AG09309 (cell line): ENCODE data around the gene NR5A1.
A peak's percentile ranks its signal among the peaks of the same experiment; 100 is the strongest.

Experiments used
- DNase-seq: peaks from one replicate; pipeline ENCODE4 v3.0.0-alpha.2; 2010; ENCODE audit warnings: low read depth
- H3K4me3 ChIP-seq: 2 replicates; pipeline ENCODE4 v1.5.1; 2011; ENCODE audit warnings: mild to moderate bottlenecking, low read depth, low read length, moderate library complexity; ENCODE audit not compliant: control insufficient read depth
- TF ChIP-seq, protein P1 (sequence below): IDR thresholded peaks from 2 replicates; pipeline ENCODE4 v1.5.1; 2011; ENCODE audit warnings: mild to moderate bottlenecking, low read depth, low read length, inconsistent platforms; ENCODE audit not compliant: insufficient read depth, control insufficient read depth; ENCODE audit errors: missing control alignments

Gene NR5A1

DNA sequence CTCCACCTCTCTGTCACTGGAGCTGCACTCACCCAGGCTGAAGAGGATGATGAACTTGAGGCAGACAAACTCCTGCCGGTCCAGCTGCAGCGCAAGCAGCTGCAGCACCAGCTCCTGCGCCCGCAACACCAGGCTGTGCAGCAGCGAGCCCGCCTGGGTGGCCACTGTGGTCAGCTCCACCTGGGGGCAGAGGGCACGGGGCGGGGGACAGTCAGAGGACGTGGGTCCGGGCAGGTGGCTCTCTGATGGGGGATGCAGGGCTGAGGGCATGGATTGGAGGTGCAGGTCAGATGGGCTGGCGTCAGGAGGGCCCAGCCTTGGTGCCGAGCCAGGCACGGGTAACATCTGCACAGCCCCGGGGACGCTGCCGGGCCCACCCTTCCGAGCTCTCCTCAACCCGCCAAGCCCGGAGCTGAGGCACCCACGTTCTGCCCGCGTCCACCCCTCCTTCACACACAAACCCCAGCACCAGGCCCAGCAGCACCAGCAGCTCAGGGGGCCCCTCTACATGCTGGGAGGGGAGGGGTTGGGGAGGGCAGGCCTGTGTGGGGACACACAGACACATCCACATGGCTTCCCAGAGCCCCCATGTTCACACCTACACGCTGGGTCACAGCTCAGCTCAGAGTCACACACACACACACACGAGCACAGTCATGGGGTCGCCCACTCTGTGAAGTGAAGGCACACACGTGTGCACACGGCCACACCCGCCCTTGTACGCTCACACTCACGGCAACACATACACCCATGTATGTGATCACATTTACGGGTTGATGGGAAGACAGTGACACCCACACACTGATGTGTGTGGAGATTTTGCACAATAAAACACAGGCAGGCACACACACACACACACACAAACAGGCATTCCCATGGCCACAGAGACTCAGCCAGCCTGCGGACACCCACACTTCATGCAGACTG is 15.9 kb downstream of the NR5A1 start:
- TF ChIP-seq, protein P1, sequence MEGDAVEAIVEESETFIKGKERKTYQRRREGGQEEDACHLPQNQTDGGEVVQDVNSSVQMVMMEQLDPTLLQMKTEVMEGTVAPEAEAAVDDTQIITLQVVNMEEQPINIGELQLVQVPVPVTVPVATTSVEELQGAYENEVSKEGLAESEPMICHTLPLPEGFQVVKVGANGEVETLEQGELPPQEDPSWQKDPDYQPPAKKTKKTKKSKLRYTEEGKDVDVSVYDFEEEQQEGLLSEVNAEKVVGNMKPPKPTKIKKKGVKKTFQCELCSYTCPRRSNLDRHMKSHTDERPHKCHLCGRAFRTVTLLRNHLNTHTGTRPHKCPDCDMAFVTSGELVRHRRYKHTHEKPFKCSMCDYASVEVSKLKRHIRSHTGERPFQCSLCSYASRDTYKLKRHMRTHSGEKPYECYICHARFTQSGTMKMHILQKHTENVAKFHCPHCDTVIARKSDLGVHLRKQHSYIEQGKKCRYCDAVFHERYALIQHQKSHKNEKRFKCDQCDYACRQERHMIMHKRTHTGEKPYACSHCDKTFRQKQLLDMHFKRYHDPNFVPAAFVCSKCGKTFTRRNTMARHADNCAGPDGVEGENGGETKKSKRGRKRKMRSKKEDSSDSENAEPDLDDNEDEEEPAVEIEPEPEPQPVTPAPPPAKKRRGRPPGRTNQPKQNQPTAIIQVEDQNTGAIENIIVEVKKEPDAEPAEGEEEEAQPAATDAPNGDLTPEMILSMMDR: no peak
- no peak overlapping the region for H3K4me3 ChIP-seq
- DNase-seq: no peak

DNA sequence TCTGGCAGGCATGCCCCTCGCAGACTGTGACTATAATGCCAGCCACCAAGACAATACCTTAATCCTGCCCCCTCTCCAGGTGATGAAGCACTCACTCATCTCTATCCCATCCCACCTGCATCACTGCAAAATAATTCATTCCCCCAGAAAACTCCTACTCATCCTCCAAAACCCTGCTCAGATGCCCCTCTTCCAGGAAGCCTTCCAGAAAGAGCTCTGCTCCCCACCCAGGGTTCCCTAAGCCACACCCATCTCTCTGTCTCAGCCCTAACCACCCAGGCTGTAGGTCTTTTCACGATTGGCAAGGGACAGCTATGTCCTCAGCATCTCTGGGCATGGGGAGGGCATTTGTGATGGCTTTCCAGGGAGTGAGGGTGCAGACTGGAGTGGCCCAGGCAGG is 17.2 kb downstream of the NR5A1 start:
- TF ChIP-seq, protein P1: no peak
- H3K4me3 ChIP-seq: no peak overlapping the region
- DNase-seq: no peak

DNA sequence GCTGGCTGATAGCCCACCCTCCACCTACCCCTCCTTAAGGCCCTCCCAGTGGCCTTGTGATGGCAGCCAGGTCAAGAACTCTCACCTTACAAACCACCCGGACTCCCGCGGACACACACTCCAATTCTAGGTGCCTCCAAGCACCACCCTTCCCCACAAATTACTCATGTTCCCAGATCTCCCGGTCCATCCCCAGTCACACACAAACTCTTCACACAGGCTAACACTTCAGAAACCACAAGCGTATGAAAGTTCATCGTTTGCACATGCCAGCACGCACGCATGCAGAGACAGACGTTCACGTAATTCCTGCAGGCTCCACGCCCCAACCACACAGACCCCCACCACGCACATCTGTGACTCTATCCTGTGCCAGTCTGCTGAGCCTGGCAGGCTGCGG is 18.0 kb downstream of the NR5A1 start:
- DNase-seq: peak; percentile 1
- TF ChIP-seq, protein P1: no peak
- H3K4me3 ChIP-seq: no peak overlapping the region

DNA sequence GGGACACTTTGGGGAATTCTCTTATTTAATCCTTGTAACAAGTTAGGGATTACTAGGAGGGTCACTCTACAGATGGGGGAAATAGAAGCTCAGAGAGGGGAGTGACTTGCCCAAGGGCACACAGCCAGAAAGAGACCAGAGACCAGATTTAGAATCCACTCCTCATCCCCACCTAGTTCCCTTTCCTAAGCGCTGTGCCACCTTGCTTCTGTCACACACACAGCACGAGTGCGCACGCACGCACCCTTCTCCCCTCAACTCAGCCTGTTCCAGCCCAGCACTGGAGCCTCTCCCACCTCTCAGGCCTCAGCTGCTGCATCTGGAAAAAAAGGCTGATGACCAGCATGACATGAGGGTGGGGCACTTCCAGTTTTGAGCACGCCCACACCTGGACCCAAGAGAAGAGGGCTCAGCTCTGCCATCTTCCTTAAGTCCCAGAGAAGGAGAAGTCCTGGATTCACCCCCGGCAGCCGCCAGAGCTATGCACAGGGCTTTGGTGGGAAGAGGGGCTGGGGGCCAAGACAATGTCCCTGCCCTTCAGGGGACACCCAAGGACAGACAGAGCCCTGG is 18.5 kb downstream of the NR5A1 start:
- DNase-seq: no peak
- H3K4me3 ChIP-seq: no peak overlapping the region
- TF ChIP-seq, protein P1: no peak

DNA sequence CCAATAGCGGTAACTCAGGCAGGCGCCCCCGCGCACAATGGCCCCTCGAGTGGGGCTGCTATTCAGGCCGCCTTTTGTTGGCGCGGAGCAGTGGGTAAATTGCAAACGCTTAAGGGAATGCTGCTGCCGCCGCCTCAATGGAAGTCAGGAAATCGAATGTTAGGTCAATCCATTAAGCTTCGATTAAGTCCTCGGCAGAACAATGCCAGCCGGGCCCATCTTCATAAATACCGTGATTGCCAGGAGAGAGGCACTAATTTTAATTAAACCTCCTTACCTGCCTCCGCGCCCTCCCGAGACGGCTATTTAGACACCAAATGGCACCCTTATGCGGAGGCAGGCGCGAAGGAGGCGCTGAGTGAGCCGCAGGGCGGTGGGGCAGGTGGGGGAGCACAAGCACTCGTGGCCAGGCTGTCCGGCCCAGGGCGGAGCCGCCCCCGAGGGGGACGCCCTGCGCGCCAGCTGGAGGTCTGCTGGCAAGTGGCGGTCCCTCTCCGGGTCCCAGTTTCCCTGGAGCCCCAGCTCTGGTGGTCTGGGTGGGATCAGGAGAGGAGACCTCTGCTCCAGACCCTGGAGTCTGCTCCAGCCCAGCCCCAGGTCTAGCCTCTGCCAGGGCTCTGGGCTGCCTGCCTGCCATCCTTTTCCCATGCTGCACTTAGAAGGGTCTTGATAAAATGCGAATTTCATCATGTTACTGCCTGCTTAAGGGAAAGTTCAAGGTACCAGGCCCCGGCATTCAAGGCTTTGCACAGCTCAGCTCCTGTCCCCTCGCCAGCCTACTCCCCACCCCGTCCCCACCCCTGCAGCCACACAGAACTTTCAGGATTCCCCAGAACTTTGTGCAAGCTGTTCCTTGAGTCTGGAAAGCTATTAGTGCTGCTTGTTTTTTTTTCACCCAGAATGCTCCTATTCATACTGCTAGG is 19.7 kb downstream of the NR5A1 start:
- no peak overlapping the region for H3K4me3 ChIP-seq
- no peak for DNase-seq
- TF ChIP-seq, protein P1: no peak

DNA sequence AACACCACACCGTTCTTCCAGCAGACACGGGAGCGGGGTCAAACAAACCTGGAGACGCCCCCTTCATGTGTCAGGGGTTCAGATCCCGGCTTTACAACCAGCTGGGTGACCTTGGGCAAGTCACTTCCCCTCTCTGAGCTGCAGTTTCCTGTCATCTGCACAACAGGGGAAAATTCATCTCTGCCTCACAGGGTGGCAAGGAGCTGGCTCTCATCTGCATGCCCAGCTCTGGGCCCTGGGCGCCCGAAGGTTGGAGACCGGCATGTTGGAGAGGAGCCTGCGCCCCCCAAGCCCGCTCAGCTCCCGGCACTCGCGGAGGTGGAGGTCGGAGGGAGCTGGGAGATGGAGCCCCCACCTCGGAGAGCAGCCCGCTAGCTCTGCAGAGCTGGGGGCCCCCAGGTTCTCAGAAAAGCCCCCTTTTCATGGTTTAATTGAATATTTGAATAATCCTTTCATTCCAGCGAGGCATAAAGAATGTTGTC is 20.4 kb downstream of the NR5A1 start:
- TF ChIP-seq, protein P1: no peak
- no peak overlapping the region for H3K4me3 ChIP-seq
- no peak for DNase-seq
